GM10847 (cell line): ENCODE results near the gene DEFB119.

Experiments used
- POLR2A ChIP-seq: IDR thresholded peaks from 2 replicates; pipeline ENCODE4 v1.6.1; 2011; ENCODE audit not compliant: insufficient read length; ENCODE audit errors: extremely low read depth

Gene DEFB119

GRCh38 chr20:31390490-31390889 is at the start of gene DEFB119:
Gene DEFB119 (minus strand): TSS chr20:31390590. CDS start chr20:31390483, 107 bp downstream.
- TF ChIP-seq POLR2A, result no peak

- TF ChIP-seq POLR2A, result no peak
These were observed 40.3 kb upstream of the DEFB119 start for GRCh38 chr20:31430568-31431115.

GRCh38 chr20:31425797-31426196 is 35.4 kb upstream of the DEFB119 start:
- TF ChIP-seq POLR2A, result no peak

- TF ChIP-seq POLR2A, result no peak
These were observed 27.9 kb upstream of the DEFB119 start for GRCh38 chr20:31418307-31418706.

GRCh38 chr20:31415653-31416052 is 25.3 kb upstream of the DEFB119 start:
- no peak for TF ChIP-seq POLR2A

- TF ChIP-seq POLR2A, result no peak
These were observed 24.0 kb upstream of the DEFB119 start for GRCh38 chr20:31414381-31414780.

- no peak for TF ChIP-seq POLR2A
These were observed 19.6 kb upstream of the DEFB119 start for GRCh38 chr20:31410011-31410410.

- no peak for TF ChIP-seq POLR2A
These were observed 15.7 kb upstream of the DEFB119 start, which contains the start of gene DEFB121 for GRCh38 chr20:31406115-31406514. Gene DEFB121 (minus strand): TSS chr20:31406215. CDS start chr20:31406152, 63 bp downstream.

- no peak for TF ChIP-seq POLR2A
These were observed 13.5 kb upstream of the DEFB119 start for GRCh38 chr20:31403886-31404285.

GRCh38 chr20:31394900-31395299 is 4.5 kb upstream of the DEFB119 start:
- no peak for TF ChIP-seq POLR2A

GRCh38 chr20:31392836-31393235 is 2.4 kb upstream of the DEFB119 start:
- no peak for TF ChIP-seq POLR2A

- no peak for TF ChIP-seq POLR2A
These were observed 16.0 kb downstream of the DEFB119 start for GRCh38 chr20:31374346-31374745.

GRCh38 chr20:31368301-31368700 is 22.1 kb downstream of the DEFB119 start, which contains the start of gene DEFB118:
Gene DEFB118 (plus strand): TSS chr20:31368601. CDS start chr20:31368651, 50 bp downstream.
- TF ChIP-seq POLR2A, result no peak

GRCh38 chr20:31363295-31363694 is 27.1 kb downstream of the DEFB119 start:
- no peak for TF ChIP-seq POLR2A

GRCh38 chr20:31355981-31356380 is 34.4 kb downstream of the DEFB119 start:
- no peak for TF ChIP-seq POLR2A

- no peak for TF ChIP-seq POLR2A
These were observed 48.9 kb downstream of the DEFB119 start for GRCh38 chr20:31341470-31341869.

GRCh38 chr20:31330893-31331292 is 59.5 kb downstream of the DEFB119 start:
- TF ChIP-seq POLR2A, result no peak
